Nucleus accumbens (tissue), 56 donors: ENCODE measurements around the gene ACTL6A.
"Not testable (repeated sequence)": the region's sequence is repeated elsewhere in the genome, so short reads cannot be mapped to it uniquely, and the experiment has no call there.

Experiments used
- DNase-seq, 56 donors: peaks; one replicate each; lab custom pipeline; 2025; lab: John Stamatoyannopoulos, UW

ACTL6A gene

GRCh38 chr3:179562591-179563270, at the start of gene ACTL6A:
Gene ACTL6A (plus strand): TSS chr3:179562926. CDS start chr3:179563093, 167 bp downstream.
- DNase-seq, result peak; percentile 85 to 100 (median 99)

DNA sequence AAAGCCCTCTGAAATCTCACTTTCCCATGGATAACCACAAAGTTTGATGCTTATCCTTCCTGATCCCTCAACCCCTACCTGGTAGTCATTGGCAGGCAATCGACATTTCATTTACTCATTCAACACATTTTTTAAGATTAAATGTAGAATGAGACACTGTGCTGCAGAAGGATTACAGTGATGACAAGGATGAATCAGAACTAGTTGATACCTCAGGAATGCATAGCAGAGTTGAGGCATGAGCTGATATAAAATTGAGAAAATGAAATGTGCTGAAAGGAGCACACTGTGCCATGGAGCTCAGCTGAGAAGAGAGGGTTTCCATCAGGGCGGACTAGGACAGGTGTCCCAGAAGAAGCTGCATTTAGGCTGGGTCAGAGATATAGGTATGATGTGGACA, 48.9 kb upstream of the ACTL6A start:
- DNase-seq, result no peak

DNA sequence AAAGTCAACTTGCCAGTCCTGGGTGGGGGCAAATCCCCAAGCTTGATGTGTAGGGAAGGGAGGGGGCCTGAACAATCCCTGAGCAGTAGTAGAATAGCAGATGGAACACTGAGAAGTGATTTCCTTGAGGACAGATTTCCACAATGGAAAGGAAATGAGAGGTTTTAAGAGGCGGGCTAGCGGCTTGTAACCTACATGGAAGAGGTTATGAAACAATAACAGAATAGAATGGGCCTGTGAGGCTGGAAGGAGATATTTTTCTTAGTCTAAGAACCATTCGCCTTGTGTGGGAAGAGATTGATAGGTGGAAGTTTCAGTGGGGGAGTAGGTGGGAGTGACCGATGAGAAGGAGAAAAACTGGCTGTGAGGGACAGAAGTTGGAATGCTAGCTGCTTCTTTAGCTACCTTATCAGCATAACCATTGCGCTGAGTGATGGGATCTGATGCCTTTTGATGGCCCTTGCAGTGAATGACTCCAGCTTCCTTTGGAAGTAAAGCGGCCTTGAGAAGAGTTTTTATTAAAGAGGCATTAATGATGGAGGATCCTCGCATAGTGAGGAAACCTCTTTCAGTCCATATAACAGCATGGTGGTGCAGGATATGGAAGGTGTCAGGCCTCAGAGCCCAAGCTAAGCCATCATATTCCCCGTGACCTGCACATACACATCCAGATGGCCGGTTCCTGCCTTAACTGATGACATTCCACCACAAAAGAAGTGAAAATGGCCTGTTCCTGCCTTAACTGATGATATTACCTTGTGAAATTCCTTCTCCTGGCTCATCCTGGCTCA, 46.1 kb upstream of the ACTL6A start:
- DNase-seq, result not testable (repeated sequence)

- DNase-seq, result no peak
Measured at GRCh38 chr3:179526482-179526881, 36.2 kb upstream of the ACTL6A start.

DNA sequence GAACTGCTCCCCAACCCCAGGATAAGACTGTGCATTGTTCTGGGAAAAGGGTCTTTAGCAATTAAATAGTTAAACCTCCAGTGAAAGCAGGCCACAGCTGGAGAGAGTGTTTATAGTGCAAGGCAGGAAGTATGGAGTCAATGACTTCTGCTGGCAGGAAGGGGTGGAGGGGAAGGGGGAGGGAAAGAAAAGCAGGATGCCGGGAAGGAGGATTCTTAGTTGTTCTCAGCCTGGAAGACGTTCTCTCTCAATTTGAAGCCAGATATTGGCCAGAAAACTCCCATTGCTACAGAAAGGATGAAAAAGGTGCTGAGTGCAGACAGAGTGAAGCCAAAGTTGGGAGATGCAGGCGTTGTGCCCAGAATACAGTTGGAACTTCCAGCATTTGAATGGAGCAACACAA, 35.7 kb upstream of the ACTL6A start:
- peak in 8 of 56 donors; percentile 1 to 9 (median 4) for DNase-seq

- DNase-seq, result no peak
Measured at GRCh38 chr3:179528772-179529171, 34.0 kb upstream of the ACTL6A start.

GRCh38 chr3:179531576-179531975, 31.1 kb upstream of the ACTL6A start:
- no peak for DNase-seq

DNA sequence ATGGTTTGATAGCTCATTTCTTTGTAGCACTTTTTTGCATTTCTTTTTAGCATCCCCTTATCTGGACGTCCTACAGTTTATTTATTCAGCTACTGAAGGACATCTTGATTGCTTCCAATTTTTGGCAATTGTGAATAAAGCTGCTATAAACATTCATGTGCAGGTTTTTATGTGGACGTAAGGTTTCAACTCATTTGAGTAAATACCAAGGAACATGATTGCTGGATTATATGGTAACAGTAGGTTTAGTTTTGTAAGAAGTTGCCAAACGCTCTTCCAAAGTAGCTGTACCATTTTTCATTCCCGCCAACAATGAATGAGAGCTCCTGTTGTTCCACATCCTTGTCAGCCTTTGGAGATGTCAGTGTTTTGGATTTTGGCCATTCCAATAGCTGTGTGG, 29.5 kb upstream of the ACTL6A start:
- DNase-seq, result no peak

DNA sequence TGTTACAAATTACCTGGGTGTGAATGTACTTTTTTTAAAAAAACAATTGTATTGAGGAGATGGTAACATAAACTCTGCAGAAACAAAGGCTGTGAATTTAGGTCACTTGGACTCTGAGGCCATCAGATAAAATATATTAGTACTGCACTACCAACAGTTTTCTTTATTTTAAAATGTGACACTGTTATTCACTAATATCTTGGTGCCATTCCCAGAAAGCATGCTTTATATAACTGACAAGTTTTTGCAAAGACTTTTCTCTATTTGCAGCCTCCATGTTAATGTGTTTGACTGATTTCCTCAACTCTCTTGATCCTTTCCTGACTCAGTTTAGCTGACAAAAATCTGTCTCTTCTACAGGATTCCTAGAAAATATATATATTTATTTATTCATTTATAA, 26.5 kb upstream of the ACTL6A start:
- no peak for DNase-seq

DNA sequence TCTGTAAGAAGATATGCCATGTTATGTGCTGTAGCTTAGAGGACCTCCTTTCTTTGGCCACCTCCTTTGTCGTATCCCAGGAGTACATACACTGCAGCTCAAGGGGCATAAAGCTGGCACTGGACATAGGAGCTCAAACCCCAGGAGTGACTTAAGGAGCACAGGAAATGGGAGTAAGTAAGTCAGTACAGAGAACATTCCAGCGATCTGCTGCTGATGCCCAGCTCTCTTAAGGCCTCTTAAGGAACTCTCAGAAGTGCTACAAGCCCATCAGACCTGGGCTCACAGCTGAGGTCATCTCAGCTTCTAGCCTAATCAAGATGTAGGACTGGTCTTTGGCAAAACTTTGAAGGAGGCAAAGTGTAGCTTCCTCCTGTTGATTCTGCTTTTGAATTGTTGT, 21.6 kb upstream of the ACTL6A start:
- DNase-seq, result no peak

DNA sequence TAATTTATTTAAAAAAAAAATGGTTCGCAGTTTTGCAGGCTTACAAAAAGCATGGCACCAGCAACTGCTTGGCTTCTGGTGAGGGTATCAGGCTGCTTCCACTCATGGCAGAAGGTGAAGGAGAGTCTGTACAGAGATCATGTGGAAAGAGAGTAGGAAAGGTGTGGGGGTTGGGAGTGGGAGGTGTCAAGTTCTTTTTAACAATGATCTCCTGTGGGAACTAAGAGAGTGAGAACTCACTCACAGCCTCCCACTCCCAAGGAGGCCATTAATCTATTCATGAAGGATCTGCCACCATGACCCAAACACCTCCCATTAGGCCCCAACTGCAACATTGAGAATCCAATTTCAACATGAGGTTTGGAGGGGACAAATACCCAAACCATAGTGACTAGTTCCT, 21.1 kb upstream of the ACTL6A start:
- no peak for DNase-seq

- DNase-seq, result no peak
Measured at GRCh38 chr3:179542375-179542774, 20.4 kb upstream of the ACTL6A start.

GRCh38 chr3:179544981-179545645, 17.6 kb upstream of the ACTL6A start:
- peak in 1 of 56 donors; percentile 8 for DNase-seq

DNA sequence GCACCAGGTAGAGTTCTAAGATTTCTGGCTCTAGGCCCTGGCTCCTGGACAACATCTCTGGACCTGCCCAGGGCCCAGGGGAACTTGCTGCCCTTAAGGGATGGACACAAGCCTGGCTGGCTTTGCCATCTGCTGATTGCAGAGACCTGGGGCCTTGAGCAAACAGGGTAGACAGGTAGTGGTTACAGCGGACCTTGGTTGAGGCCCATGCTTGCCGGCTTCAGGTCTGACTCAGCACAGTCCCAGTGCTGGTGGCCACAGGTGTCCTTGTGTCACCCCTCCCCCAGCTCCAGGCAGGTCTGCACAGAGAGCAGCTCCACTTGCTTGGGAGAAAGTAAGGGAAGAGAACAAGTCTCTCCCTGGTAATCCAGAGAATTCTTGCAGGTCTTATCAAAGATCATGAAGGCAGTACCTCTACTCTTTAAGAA, 15.9 kb upstream of the ACTL6A start:
- DNase-seq, result no peak

DNA sequence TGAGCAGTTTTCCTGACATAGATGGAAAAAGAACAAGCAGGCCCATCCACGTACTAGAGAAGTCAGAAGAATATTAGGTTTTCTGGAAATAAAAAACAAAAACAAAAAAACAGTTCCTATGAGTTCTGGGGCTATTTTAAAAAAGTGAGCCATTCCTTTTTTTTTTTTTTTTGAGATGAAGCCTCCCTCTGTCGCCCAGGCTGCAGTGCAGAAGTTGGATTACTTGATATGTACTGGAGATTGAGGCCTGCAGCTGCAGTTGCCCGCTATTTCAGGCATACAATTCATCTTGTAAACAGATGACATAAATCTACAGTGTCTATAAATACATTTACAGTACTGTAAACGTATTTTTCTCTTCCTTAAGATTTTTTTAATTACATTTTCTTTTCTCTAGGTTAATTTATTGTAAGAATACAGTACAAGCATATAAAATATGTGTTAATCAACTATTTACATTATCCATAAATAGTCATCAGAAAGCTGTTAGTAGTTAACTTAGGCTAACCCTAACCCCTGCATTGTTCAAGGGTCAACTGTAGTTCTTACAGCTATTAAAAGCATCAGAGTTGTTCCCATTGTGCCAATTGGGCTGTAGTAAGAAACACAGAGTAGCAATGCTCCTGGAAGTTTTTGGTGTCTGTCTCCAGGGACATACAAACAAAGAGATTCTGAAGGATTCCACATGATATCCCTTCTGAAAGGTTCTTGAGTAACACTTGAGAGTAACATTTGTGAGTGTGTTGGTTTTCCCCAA, 11.2 kb upstream of the ACTL6A start:
- no peak for DNase-seq

- DNase-seq, result peak in 46 of 56 donors; percentile 1 to 81 (median 36)
Measured at GRCh38 chr3:179558742-179559364, 3.9 kb upstream of the ACTL6A start.

- no peak for DNase-seq
Measured at GRCh38 chr3:179560791-179561190, 1.9 kb upstream of the ACTL6A start.

DNA sequence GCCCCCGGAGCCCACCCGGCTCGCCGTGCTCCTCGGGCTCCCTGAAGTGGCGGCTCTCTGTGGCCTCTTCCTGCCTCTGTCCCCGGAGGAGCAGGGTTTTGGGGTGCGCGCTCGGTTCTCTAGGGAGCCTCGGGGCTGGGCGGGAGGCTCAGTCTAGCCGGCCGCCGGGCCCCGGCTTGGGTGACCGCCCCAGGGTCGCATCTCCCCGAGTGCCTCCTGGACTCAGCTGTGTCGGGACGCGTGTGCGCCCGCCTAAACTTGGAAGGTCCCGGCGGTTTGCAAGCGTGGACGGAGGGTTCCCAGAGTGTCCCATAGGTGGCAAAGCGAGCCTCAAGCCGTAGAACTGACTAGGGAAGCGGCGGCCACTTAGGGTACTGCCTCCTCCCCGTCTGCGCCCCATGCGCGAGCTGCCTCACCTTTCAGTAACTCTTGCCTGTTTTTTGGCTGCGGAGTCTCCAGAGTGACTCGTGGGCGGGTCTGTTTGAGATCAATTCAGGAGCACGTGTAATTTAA, 601 bp downstream of the ACTL6A start:
- peak in 32 of 56 donors; percentile 13 to 60 (median 34) for DNase-seq

DNA sequence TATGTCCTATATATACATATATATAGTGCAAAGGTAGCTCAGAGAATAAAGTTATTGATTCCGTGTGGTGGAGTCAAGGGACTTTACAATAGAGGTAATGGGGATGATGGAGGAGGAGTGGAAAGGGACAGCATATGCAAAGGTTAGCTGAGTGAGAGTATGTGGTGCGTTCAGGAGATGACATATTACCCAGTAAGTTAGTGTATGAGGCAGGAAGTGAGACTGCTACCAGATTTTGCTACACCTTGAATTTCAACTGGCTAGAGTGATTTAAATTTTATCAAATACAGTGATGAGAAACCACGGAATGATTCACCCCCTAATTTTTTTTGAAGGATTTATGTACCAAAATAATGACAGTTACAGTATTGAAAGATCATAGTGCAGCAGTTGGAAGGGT, 2.8 kb downstream of the ACTL6A start:
- no peak for DNase-seq

DNA sequence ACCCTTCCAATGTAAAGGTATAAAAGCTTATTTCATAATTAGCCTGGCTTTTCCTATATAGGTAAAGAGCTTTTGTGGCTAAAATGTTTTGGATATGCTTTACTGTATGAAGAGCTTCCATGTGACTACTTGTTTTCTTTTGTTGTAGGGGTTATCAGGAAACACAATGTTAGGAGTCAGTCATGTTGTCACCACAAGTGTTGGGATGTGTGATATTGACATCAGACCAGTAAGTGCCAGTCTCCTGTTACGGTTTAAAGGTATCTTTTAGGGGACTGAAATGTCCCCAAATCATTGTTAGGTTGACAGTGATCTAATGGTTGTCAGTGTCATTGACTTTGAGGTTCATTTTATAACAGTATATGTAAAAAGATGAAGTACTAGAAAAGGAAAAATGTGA, 18.3 kb downstream of the ACTL6A start:
- DNase-seq, result no peak
